ENCODE data around the gene AQP1.

Gene AQP1

GRCh38 chr7:30906515-30907240 lies 5.0 kb upstream of the AQP1 start:
- no peak for DNase-seq (ENCODE audit: low read depth, low spot score)

GRCh38 chr7:30907527-30908267 lies 4.0 kb upstream of the AQP1 start:
- DNase-seq (ENCODE audit: low read depth, low spot score): no peak

GRCh38 chr7:30908681-30909080 lies 3.0 kb upstream of the AQP1 start:
- DNase-seq (ENCODE audit: low read depth, low spot score): no peak

- DNase-seq (ENCODE audit: low read depth, low spot score): no peak
These were observed 2.2 kb upstream of the AQP1 start for GRCh38 chr7:30909431-30909830.

- DNase-seq (ENCODE audit: low read depth, low spot score): no peak
These were observed 1.1 kb upstream of the AQP1 start for GRCh38 chr7:30910411-30911073.

- DNase-seq (ENCODE audit: low read depth, low spot score): no peak
These were observed 520 bp upstream of the AQP1 start for GRCh38 chr7:30911133-30911532.

GRCh38 chr7:30912021-30912730 lies 523 bp downstream of the AQP1 start:
- DNase-seq (ENCODE audit: low read depth, low spot score): no peak

- no peak for DNase-seq (ENCODE audit: low read depth, low spot score)
These were observed 1.0 kb downstream of the AQP1 start for GRCh38 chr7:30912731-30912985.

- DNase-seq (ENCODE audit: low read depth, low spot score): no peak
These were observed 1.5 kb downstream of the AQP1 start for GRCh38 chr7:30912986-30913811.

- DNase-seq (ENCODE audit: low read depth, low spot score): no peak
These were observed 2.3 kb downstream of the AQP1 start for GRCh38 chr7:30913821-30914515.

- DNase-seq (ENCODE audit: low read depth, low spot score): no peak
These were observed 2.9 kb downstream of the AQP1 start for GRCh38 chr7:30914596-30914995.

- DNase-seq (ENCODE audit: low read depth, low spot score): no peak
These were observed 3.5 kb downstream of the AQP1 start for GRCh38 chr7:30915005-30915601.

GRCh38 chr7:30915751-30916150 lies 4.1 kb downstream of the AQP1 start:
- no peak for DNase-seq (ENCODE audit: low read depth, low spot score)

- DNase-seq (ENCODE audit: low read depth, low spot score): no peak
These were observed 4.6 kb downstream of the AQP1 start for GRCh38 chr7:30916255-30916654.

GRCh38 chr7:30916767-30917166 lies 5.1 kb downstream of the AQP1 start:
- no peak for DNase-seq (ENCODE audit: low read depth, low spot score)

GRCh38 chr7:30917216-30917893 lies 5.7 kb downstream of the AQP1 start:
- no peak for DNase-seq (ENCODE audit: low read depth, low spot score)

- no peak for DNase-seq (ENCODE audit: low read depth, low spot score)
These were observed 7.0 kb downstream of the AQP1 start for GRCh38 chr7:30918676-30919075.

GRCh38 chr7:30920021-30920583 lies 8.4 kb downstream of the AQP1 start:
- no peak for DNase-seq (ENCODE audit: low read depth, low spot score)

All from activated naive CD8-positive, alpha-beta T cell treated with anti-CD3 and anti-CD28 coated beads, Interleukin-2, amount 50 U/mL, for 16 hours (primary cell).